ENCODE results near the gene NOVA2.

Gene NOVA2

GRCh38 chr19:45994998-45995714 lies 21.5 kb upstream of the NOVA2 start, which contains the start of gene CCDC61:
CCDC61 (plus strand) TSS chr19:45995467; CDS start chr19:46003019, 7,552 bp downstream.
- ChIA-PET POLR2A (ENCODE audit: low non-redundant PET) (interaction anchor here (0.5 to 0.6 kb wide), 2 partner anchors 265 to 278 kb away, joined by 3 to 5 read pairs; no protein-coding TSS in a partner anchor), CTCF (interaction anchor here (0.5 to 1.5 kb wide), 2 partner anchors 34 to 194 kb away, joined by 3 read pairs; no protein-coding TSS in a partner anchor)
- TF ChIP-seq, protein P1, sequence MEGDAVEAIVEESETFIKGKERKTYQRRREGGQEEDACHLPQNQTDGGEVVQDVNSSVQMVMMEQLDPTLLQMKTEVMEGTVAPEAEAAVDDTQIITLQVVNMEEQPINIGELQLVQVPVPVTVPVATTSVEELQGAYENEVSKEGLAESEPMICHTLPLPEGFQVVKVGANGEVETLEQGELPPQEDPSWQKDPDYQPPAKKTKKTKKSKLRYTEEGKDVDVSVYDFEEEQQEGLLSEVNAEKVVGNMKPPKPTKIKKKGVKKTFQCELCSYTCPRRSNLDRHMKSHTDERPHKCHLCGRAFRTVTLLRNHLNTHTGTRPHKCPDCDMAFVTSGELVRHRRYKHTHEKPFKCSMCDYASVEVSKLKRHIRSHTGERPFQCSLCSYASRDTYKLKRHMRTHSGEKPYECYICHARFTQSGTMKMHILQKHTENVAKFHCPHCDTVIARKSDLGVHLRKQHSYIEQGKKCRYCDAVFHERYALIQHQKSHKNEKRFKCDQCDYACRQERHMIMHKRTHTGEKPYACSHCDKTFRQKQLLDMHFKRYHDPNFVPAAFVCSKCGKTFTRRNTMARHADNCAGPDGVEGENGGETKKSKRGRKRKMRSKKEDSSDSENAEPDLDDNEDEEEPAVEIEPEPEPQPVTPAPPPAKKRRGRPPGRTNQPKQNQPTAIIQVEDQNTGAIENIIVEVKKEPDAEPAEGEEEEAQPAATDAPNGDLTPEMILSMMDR (conservative IDR thresholded peaks at IDR 0.05; ENCODE audit: low read depth): no peak
- DNase-seq (ENCODE audit: low spot score): peak; percentile 100
- H3K27ac ChIP-seq: peak within 1 kb of the TSS; percentile 62

DNA sequence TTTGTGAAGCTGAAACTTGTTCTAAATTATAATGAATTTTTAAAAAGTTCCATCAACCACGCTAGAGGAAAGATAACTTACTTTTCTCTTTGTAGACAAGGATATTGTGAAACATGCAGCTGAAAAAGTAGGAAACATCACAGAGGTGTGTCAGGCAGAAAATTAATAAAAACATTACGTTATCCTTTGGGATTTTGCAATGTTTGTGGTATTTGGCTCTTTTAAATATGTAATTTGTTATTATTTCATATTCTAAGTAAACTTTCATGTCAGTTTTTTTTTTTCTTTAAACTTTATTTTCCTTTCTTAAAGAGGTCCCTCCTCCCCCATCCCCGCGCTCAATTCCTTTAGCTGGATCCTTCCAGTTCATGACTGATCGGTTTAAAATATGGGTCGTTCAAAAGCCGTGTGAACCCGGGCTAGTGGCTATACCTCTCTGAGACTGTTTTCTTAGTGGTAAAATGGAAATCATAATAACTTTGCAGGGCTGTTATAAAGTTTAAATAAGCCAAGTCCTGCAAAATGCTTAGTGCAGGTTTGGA lies 20.9 kb upstream of the NOVA2 start:
- POLR2A ChIA-PET (ENCODE audit: low non-redundant PET): interaction anchor here (0.5 to 0.6 kb wide), 2 partner anchors 265 to 277 kb away, joined by 3 to 5 read pairs; no protein-coding TSS in a partner anchor
- no peak for DNase-seq (ENCODE audit: low spot score)
- peak overlapping the region; percentile 62 for H3K27ac ChIP-seq

GRCh38 chr19:45990113-45990728 lies 16.6 kb upstream of the NOVA2 start:
- CTCF ChIA-PET: no interaction called here
- TF ChIP-seq, protein P1 (conservative IDR thresholded peaks at IDR 0.05; ENCODE audit: low read depth): no peak
- no peak for DNase-seq (ENCODE audit: low spot score)
- no peak overlapping the region for H3K27ac ChIP-seq
- POLR2A ChIA-PET (ENCODE audit: low non-redundant PET): no interaction called here

More for the DNA sequence above, 20.9 kb upstream of the NOVA2 start:
- CTCF ChIA-PET: interaction anchor here (0.7 to 1.5 kb wide), 2 partner anchors 34 to 225 kb away, joined by 3 read pairs; no protein-coding TSS in a partner anchor
- TF ChIP-seq, protein P1 (conservative IDR thresholded peaks at IDR 0.05; ENCODE audit: low read depth): no peak

DNA sequence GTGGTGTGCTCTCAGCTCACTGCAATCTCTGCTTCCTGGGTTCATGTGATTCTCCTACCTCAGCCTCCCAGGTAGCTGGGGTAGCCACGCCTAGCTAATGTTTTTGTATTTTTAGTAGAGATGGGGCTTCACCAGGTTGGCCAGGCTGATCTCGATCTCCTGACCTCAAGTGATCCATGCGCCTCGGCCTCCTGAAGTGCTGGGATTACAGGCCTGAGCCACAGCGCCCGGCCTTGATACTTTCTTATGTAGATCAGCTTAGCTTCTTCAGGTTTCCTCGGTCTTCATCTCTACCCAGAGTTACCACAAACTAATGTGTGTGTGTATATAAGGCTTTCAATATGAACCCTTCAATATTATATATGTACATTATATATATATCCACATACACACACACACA lies 11.7 kb upstream of the NOVA2 start:
- no peak for DNase-seq (ENCODE audit: low spot score)
- ChIA-PET POLR2A (ENCODE audit: low non-redundant PET) (no interaction called here), CTCF (no interaction called here)
- TF ChIP-seq, protein P1 (conservative IDR thresholded peaks at IDR 0.05; ENCODE audit: low read depth): no peak
- no peak overlapping the region for H3K27ac ChIP-seq

GRCh38 chr19:45981350-45981749 lies 7.7 kb upstream of the NOVA2 start:
- no peak overlapping the region for H3K27ac ChIP-seq
- no peak for DNase-seq (ENCODE audit: low spot score)
- ChIA-PET POLR2A (ENCODE audit: low non-redundant PET) (no interaction called here), CTCF (no interaction called here)
- TF ChIP-seq, protein P1 (conservative IDR thresholded peaks at IDR 0.05; ENCODE audit: low read depth): no peak

DNA sequence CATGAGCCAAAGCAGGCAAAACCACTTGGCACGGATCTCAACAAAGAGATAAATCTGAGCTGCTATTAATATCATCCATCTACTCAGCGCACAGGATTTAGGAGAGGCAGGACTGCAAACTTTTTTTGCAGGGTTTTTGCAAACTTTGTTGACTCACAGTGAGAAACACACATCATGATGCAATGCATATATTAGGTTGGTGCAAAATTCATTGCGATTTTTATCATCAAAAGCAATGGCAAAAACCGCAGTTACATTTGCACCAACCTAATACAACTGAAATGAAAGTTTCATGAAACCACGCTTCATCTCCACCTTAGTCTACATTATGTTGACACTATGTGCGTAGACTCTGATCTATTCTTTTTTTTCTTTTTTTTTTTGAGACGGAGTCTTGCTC lies 4.5 kb upstream of the NOVA2 start:
- no peak for DNase-seq (ENCODE audit: low spot score)
- CTCF ChIA-PET: no interaction called here

More for the DNA sequence above, 4.5 kb upstream of the NOVA2 start:
- H3K27ac ChIP-seq: no peak overlapping the region
- TF ChIP-seq, protein P1 (conservative IDR thresholded peaks at IDR 0.05; ENCODE audit: low read depth): no peak
- POLR2A ChIA-PET (ENCODE audit: low non-redundant PET): no interaction called here

All from RWPE1 (cell line).